Neural cell (in vitro differentiated cells): Measurements from ENCODE around the gene CPNE4. TPM values are rescaled to one million over a fixed set of nuclear protein-coding genes. Genes with fewer than 3 reads are reported as not detected.

Experiments used
- H2AFZ ChIP-seq: fragments of 200-600, 300-800 bp; sonication (generic), shearing (Covaris generic); 2 replicates; pipeline ENCODE4 v1.6.0; 2014; ENCODE audit warnings: low read depth, mild to moderate bottlenecking, antibody characterized with exemption, low read length, moderate library complexity
- H3F3A ChIP-seq: fragments of 200-600 bp; shearing (Covaris generic); 2 replicates; pipeline ENCODE4 v1.6.1; 2016; ENCODE audit warnings: mild to moderate bottlenecking, moderate library complexity, mixed read lengths, antibody characterized with exemption, low read length; ENCODE audit not compliant: insufficient read depth, poor library complexity, severe bottlenecking
- H3K27ac ChIP-seq: fragments of 200-600, 300-800 bp; sonication (generic), shearing (Covaris generic); 2 replicates; pipeline ENCODE4 v1.5.1; 2014; ENCODE audit warnings: mild to moderate bottlenecking, low read length, moderate library complexity
- H3K27me3 ChIP-seq: fragments of 300-800, 200-600 bp; sonication (generic), shearing (Covaris generic); 2 replicates; pipeline ENCODE4 v1.6.0; 2014; ENCODE audit warnings: mild to moderate bottlenecking, low read depth, low read length, moderate library complexity; ENCODE audit not compliant: insufficient read depth
- H3K36me3 ChIP-seq: fragments of 300-800, 200-600 bp; sonication (generic), shearing (Covaris generic); 2 replicates; pipeline ENCODE4 v1.5.1; 2014; ENCODE audit warnings: mild to moderate bottlenecking, antibody characterized with exemption, low read length, moderate library complexity; ENCODE audit not compliant: insufficient read depth
- H3K4me2 ChIP-seq: fragments of 300-800, 200-600 bp; sonication (generic), shearing (Covaris generic); 2 replicates; pipeline ENCODE4 v1.6.0; 2014; ENCODE audit warnings: mild to moderate bottlenecking, low read length
- H3K4me3 ChIP-seq: fragments of 300-800, 200-600 bp; sonication (generic), shearing (Covaris generic); 2 replicates; pipeline ENCODE4 v1.5.1; 2014; ENCODE audit warnings: mild to moderate bottlenecking, low read length, moderate library complexity
- H3K79me2 ChIP-seq: fragments of 200-600 bp; shearing (Covaris generic); replicated peaks from 2 replicates; pipeline ENCODE4 v1.6.0; 2014; ENCODE audit warnings: mild to moderate bottlenecking, low read length, moderate library complexity; ENCODE audit not compliant: insufficient read depth
- H3K9ac ChIP-seq: fragments of 300-800, 200-600 bp; sonication (generic), shearing (Covaris generic); 2 replicates; pipeline ENCODE4 v1.6.1; 2016; ENCODE audit warnings: mild to moderate bottlenecking, low read length, mixed read lengths
- H3K9me2 ChIP-seq: fragments of 200-600 bp; shearing (Covaris generic); 2 replicates; pipeline ENCODE4 v1.6.1; 2016; ENCODE audit warnings: mild to moderate bottlenecking, low read length, mixed read lengths; ENCODE audit not compliant: insufficient read depth
- H3K9me3 ChIP-seq: fragments of 200-600, 300-800 bp; sonication (generic), shearing (Covaris generic); 2 replicates; pipeline ENCODE4 v1.6.1; 2016; ENCODE audit warnings: mild to moderate bottlenecking, mixed run types, low read length, moderate library complexity, mixed read lengths
- H4K20me1 ChIP-seq: fragments of 200-600 bp; shearing (Covaris generic); 2 replicates; pipeline ENCODE4 v1.6.1; 2016; ENCODE audit warnings: mild to moderate bottlenecking, mixed run types; ENCODE audit not compliant: insufficient read depth
- EP300 ChIP-seq: fragments of 450-650 bp; conservative IDR thresholded peaks from 2 replicates; pipeline ENCODE4 v1.6.1; 2014; ENCODE audit warnings: antibody characterized with exemption, mild to moderate bottlenecking, moderate library complexity; ENCODE audit not compliant: poor library complexity, severe bottlenecking
- EZH2 ChIP-seq: fragments of 200-600, 300-800 bp; shearing (Covaris generic), sonication (generic); IDR thresholded peaks from 2 replicates; pipeline ENCODE4 v1.6.1; 2014; ENCODE audit warnings: antibody characterized with exemption, low read length, borderline replicate concordance, mild to moderate bottlenecking; ENCODE audit not compliant: insufficient read depth, poor library complexity, severe bottlenecking
- MXI1 ChIP-seq: fragments of 450-650 bp; conservative IDR thresholded peaks from 2 replicates; pipeline ENCODE4 v1.6.1; 2014; ENCODE audit warnings: antibody characterized with exemption, mild to moderate bottlenecking; ENCODE audit not compliant: poor library complexity, severe bottlenecking
- POLR2AphosphoS5 ChIP-seq: IDR thresholded peaks from 2 replicates; pipeline ENCODE4 v1.6.1; 2012
- RAD21 ChIP-seq: fragments of 450-650 bp; conservative IDR thresholded peaks from 2 replicates; pipeline ENCODE4 v1.6.1; 2014; ENCODE audit warnings: antibody characterized with exemption, mild to moderate bottlenecking, moderate library complexity
- REST ChIP-seq: IDR thresholded peaks from 2 replicates; pipeline ENCODE4 v1.6.1; 2012; ENCODE audit warnings: borderline replicate concordance
- SMC3 ChIP-seq: fragments of 450-650 bp; conservative IDR thresholded peaks from 2 replicates; pipeline ENCODE4 v1.6.1; 2014; ENCODE audit warnings: antibody characterized with exemption, mild to moderate bottlenecking, moderate library complexity; ENCODE audit not compliant: poor library complexity
- TAF1 ChIP-seq: IDR thresholded peaks from 2 replicates; pipeline ENCODE4 v1.6.1; 2012; ENCODE audit warnings: low read depth
- polyA plus RNA-seq: library from polyadenylated mRNA; depleted of rRNA; stranded (reverse); fragments of >200 nt; gene quantifications from 2 replicates; pipeline ENCODE4 v1.2.3, GENCODE V29; 2014
- TF ChIP-seq, protein P1 (sequence below): fragments of 450-650 bp; IDR thresholded peaks from 2 replicates; pipeline ENCODE4 v1.5.1; 2014; ENCODE audit warnings: antibody characterized with exemption, mild to moderate bottlenecking, moderate library complexity; ENCODE audit not compliant: poor library complexity, severe bottlenecking

CPNE4 gene
- polyA plus RNA-seq, 1 donor from 2014 or later, result 0.59 TPM

- no peaks in the 10 kb centered on the region for H3K27me3 ChIP-seq
- no peak overlapping the region for H3K4me2 ChIP-seq
- H3K36me3 ChIP-seq, result no peaks in the 10 kb centered on the region
- no peak overlapping the region for H3K4me3 ChIP-seq
- no peak overlapping the region for H3K9ac ChIP-seq
- H3K9me2 ChIP-seq, result no peaks in the 10 kb centered on the region
- no peak for TF ChIP-seq RAD21
- TF ChIP-seq EP300, result peak; percentile 15
- TF ChIP-seq SMC3, result no peak
- TF ChIP-seq REST, result no peak
- no peak for TF ChIP-seq TAF1
- TF ChIP-seq, protein P1, sequence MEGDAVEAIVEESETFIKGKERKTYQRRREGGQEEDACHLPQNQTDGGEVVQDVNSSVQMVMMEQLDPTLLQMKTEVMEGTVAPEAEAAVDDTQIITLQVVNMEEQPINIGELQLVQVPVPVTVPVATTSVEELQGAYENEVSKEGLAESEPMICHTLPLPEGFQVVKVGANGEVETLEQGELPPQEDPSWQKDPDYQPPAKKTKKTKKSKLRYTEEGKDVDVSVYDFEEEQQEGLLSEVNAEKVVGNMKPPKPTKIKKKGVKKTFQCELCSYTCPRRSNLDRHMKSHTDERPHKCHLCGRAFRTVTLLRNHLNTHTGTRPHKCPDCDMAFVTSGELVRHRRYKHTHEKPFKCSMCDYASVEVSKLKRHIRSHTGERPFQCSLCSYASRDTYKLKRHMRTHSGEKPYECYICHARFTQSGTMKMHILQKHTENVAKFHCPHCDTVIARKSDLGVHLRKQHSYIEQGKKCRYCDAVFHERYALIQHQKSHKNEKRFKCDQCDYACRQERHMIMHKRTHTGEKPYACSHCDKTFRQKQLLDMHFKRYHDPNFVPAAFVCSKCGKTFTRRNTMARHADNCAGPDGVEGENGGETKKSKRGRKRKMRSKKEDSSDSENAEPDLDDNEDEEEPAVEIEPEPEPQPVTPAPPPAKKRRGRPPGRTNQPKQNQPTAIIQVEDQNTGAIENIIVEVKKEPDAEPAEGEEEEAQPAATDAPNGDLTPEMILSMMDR, result no peak
- TF ChIP-seq EZH2, result no peak
- no peaks in the 10 kb centered on the region for H3K79me2 ChIP-seq
- H3K9me3 ChIP-seq, result no peaks in the 10 kb centered on the region
- H4K20me1 ChIP-seq, result no peaks in the 10 kb centered on the region
- H2AFZ ChIP-seq, result no peak overlapping the region
- no peaks in the 10 kb centered on the region for H3F3A ChIP-seq
- no peak overlapping the region for H3K27ac ChIP-seq
These were observed 443.3 kb downstream of the CPNE4 start for GRCh38 chr3:131591394-131592014.

GRCh38 chr3:131586277-131586676 lies 448.5 kb downstream of the CPNE4 start:
- Histone ChIP-seq H2AFZ (no peak overlapping the region), H3K27ac (no peak overlapping the region), H3K4me3 (no peak overlapping the region), H3K9ac (no peak overlapping the region), H3K79me2 (no peaks in the 10 kb centered on the region), H3K4me2 (no peak overlapping the region), H3K9me2 (no peaks in the 10 kb centered on the region), H4K20me1 (no peaks in the 10 kb centered on the region), H3F3A (no peaks in the 10 kb centered on the region), H3K27me3 (no peaks in the 10 kb centered on the region), H3K9me3 (no peaks in the 10 kb centered on the region), H3K36me3 (no peaks in the 10 kb centered on the region)
- TF ChIP-seq RAD21 (no peak), EZH2 (no peak), SMC3 (no peak), REST (no peak), TAF1 (no peak), POLR2AphosphoS5 (no peak), MXI1 (no peak), EP300 (no peak)
- TF ChIP-seq, protein P1, result no peak
